HS-5 (cell line): ENCODE measurements around the gene ARVCF.

Experiments used
- DNase-seq: peaks from one replicate; pipeline ENCODE4 v3.0.0-alpha.2; 2012; ENCODE audit warnings: low read depth

The ARVCF gene

GRCh38 chr22:19986410-19987341 lies 29.9 kb downstream of the ARVCF start:
- no peak for DNase-seq

- no peak for DNase-seq
These were observed 30.6 kb downstream of the ARVCF start for GRCh38 chr22:19986011-19986409.

- no peak for DNase-seq
These were observed 31.5 kb downstream of the ARVCF start for GRCh38 chr22:19984851-19985811.

GRCh38 chr22:19984201-19984753 lies 32.3 kb downstream of the ARVCF start:
- peak; percentile 48 for DNase-seq

- no peak for DNase-seq
These were observed 32.9 kb downstream of the ARVCF start for GRCh38 chr22:19983741-19984140.

GRCh38 chr22:19982991-19983578 lies 33.5 kb downstream of the ARVCF start:
- DNase-seq, result no peak

- DNase-seq, result no peak
These were observed 34.4 kb downstream of the ARVCF start for GRCh38 chr22:19981961-19982920.

GRCh38 chr22:19981171-19981960 lies 35.3 kb downstream of the ARVCF start:
- no peak for DNase-seq

GRCh38 chr22:19980766-19981165 lies 35.9 kb downstream of the ARVCF start:
- no peak for DNase-seq

- no peak for DNase-seq
These were observed 36.7 kb downstream of the ARVCF start for GRCh38 chr22:19979712-19980493.

GRCh38 chr22:19978748-19979147 lies 37.9 kb downstream of the ARVCF start:
- DNase-seq, result no peak

GRCh38 chr22:19977296-19978243 lies 39.1 kb downstream of the ARVCF start:
- DNase-seq, result no peak

GRCh38 chr22:19976671-19977070 lies 40.0 kb downstream of the ARVCF start:
- DNase-seq, result no peak

- no peak for DNase-seq
These were observed 41.0 kb downstream of the ARVCF start for GRCh38 chr22:19975707-19976035.

- no peak for DNase-seq
These were observed 41.5 kb downstream of the ARVCF start for GRCh38 chr22:19974935-19975706.

- no peak for DNase-seq
These were observed 42.3 kb downstream of the ARVCF start for GRCh38 chr22:19974268-19974861.
